ENCODE measurements around the gene MYMK.

Gene MYMK

DNA sequence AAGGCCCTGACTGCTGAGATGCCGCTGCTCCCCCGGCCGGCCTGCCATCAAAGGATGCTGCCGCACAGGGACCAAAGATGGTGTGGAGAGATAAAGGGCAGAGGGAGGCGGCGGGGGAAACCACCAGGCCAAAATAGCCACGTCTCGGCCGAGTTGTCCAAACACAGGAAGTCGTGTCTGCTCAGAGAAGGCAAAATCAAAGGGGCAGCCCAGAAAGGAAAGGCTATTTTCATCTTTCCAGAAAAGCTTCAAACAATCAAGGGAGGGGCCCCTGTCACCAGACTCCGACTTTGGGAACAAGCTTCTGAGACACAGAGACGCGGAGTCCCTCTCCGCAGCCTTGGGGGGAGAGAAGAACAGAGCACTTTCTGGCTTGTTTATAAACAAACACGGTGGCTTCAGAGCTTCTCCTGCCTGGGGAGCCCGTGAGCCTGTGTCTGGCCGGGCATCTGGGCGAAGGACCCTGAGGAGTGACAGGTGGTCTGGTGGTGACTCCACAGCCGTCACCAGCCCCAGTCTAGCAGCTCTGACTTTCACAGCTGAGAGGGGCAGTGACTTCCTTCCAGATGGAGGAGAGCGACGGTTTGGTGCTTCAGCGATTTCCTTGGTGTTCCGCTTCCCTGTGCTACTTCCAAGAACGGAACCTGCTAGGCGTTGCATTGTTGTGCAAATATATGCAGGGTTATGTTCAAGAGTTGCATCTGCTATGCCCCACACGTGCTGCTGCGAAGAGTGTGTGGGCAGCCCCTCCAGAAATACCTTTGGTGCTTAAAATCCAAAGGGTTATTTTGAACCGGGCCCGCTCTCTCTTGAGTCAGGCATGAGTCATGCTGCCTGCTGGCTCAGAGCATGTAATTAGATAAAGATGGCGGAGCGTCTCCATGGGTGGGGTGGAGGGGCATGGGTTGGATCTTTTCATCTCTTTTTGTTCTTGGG lies 33.7 kb upstream of the MYMK start:
- DNase-seq (ENCODE audit: low read depth), result peak; percentile 43

DNA sequence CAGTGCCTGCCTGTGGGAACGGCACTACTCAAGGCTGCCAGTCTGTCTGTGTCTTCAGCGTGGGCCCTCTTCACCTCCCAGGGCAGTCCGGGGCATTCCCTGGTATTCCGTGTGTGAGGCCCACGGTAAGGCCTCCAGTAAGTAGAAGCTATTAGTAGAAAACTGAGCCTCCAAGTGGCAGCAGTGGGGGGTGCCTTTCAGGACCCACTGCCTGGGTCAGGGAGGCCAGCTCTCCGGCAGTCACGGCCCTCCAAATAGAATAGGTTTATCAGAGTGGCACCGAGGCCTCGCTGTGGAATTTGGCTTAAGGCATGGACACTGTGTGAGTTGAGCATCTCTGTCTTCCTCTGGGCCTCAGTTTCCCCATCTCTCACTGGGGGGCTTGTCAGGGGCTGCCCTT lies 32.8 kb upstream of the MYMK start:
- no peak for DNase-seq (ENCODE audit: low read depth)

DNA sequence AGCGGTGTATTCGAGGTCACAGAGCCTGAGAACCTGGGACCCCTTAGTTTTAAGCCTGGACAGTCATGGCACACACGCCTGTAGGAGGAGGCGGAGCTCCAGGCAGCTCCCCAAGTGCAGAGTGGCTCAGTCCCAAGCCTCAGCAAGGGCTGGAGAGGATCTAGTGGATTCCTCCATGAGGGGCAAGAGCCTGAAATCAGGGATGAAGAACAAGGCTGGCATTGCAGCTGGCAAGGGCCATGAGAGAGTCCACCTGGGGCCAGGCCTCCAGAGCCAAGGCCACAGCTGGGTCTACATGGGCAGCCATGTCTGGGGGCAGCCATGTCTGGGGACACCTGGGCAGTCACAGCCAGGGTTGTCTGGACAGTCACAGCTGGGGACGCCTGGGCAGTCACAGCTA lies 31.6 kb upstream of the MYMK start:
- DNase-seq (ENCODE audit: low read depth), result no peak

DNA sequence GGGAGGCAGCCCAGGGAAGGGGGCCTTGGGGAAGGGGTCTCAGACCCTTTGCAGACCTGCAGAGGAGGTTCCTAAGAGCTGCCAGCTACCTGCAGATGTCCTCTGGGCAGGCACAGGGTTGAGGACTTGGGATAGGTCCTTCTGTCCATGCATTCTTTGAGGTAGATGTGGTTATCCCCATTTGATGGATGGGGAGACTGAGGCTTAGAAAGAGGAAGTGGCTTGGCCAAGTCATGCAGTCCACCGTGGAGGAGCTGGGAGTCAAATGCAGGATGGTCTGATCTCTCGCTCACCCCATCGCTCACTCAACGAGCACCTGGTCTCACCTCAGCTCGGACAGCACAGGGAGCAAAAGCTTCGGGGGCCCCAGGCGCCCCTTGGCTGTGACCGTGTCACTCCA lies 30.0 kb upstream of the MYMK start:
- DNase-seq (ENCODE audit: low read depth), result no peak

DNA sequence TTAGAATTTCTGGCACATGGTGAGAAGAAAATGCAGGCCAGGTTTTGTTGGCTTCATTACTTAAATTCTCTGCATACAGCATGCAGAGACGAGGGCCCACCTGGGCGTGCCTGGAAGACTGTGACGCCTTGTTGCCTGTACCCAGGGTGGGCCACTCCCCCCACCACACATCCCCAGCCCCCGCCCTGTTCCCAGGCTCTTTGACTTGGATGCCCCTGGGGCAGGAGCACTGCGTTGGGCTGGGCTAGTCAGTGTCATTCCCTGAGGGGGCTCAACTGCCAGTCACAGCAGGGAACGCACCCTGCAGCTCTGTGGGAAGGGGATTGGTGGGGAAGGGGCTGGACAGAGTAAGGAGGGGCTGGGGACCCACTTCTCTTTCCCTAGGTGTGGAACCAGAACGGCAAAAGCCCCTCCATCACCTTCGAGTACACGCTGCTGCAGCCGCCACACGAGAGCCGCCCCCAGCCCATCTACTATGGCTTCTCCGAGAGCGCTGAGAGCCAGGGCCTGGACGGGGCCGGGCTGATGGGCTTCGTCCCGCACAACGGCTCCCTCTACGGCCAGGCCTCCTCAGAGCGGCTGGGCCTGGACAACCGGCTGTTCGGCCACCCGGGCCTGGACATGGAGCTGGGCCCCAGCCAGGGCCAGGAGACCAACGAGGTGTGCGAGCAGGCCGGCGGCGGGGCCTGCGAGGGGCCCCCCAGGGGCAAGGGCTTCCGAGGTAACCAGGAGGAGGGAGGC lies 29.4 kb upstream of the MYMK start:
- no peak for DNase-seq (ENCODE audit: low read depth)

DNA sequence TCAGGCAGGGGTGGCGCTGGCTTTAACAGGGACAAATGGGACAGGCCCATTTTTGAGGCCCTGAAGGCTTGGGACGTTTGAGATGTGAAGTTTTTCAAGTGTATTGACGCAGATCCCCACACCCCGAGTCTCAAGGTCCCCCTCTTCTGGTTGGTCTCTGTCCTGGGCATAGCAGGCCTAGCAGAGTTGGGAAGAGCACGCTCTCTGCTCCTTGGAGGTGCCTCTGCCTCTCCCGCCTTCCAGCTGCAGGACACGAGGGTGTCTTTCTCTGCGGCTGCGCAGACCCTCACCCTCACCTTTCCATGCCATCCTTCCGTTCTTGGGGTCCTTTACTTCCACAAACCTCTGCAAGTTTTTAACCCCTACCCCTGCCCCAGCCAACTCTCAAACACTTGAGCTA lies 28.4 kb upstream of the MYMK start:
- DNase-seq (ENCODE audit: low read depth), result no peak

DNA sequence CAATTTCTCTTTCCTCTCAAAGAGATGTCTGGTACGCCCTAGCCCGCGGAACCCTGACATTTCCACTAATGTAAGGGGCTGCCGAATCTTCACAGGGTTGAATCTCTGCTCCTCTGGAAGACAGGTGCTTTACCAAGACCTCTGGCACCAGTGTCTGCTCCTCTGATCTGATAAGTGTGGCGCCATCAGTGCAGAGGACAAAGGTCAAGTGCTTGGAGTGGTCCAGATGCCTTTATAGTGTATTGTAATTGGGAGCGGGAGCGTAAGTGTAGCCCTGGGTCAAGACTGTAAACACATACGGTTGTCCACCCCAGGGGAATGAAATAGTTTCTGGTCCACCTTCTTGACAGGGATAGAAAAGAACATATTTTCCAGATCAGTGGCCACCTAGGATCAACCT lies 27.5 kb upstream of the MYMK start:
- DNase-seq (ENCODE audit: low read depth), result no peak

DNA sequence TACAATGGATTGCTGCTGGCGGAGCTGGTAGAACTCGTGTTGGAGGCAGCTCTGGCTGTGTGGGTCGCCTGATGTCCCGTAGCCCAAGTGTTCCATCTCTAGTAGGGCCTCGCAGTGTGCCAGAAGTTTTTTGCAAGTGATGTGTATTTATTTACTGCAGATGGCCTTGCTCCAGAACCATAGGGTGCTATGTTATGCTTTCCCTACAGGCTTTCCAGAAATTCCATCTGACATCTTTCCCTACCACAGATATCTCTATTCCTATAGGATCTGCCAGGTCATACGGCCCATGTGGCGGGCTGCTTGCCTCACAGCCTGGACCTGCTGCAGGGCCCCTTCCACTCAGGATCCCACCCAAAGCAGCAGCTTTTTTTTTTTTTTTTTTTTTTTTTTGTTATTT lies 26.7 kb upstream of the MYMK start:
- no peak for DNase-seq (ENCODE audit: low read depth)

DNA sequence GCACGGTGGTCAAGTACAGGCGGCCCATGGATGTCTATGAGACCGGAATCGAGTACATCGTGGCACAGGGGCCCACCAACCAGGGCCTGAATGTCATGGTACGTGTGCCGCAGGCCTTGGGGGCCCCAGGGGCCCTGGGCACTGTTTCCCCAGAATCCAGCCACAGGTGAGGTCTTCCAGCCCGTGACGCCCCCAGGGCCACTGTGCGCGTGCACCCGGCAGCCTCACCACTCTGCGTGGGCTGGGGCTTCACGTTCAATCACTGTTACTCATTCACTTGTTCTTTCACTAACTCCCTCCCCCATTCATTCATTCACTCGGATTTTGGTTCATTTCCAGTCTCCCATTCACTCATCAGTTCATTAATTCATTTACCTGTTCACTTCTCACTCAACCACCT lies 22.4 kb upstream of the MYMK start:
- DNase-seq (ENCODE audit: low read depth), result no peak

DNA sequence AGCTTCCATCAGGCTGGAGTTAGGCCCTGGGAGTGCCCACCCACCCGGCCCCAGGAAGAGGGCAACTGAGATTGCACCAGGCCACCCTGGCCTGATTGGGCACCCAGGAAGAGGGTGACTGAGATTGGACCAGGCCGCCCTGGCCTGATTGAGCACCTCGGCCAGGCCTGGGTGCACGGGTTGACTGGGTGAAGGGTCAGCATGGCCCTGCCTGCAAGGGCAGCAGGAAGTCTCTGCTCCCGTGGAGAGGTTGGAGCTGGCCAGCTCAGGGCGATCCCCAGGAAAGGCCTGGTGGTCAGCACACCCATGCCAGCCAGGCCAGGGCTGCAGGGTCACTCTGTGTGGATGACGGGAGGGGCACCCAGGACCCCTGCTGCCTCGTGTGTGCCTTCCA lies 21.5 kb upstream of the MYMK start:
- no peak for DNase-seq (ENCODE audit: low read depth)

DNA sequence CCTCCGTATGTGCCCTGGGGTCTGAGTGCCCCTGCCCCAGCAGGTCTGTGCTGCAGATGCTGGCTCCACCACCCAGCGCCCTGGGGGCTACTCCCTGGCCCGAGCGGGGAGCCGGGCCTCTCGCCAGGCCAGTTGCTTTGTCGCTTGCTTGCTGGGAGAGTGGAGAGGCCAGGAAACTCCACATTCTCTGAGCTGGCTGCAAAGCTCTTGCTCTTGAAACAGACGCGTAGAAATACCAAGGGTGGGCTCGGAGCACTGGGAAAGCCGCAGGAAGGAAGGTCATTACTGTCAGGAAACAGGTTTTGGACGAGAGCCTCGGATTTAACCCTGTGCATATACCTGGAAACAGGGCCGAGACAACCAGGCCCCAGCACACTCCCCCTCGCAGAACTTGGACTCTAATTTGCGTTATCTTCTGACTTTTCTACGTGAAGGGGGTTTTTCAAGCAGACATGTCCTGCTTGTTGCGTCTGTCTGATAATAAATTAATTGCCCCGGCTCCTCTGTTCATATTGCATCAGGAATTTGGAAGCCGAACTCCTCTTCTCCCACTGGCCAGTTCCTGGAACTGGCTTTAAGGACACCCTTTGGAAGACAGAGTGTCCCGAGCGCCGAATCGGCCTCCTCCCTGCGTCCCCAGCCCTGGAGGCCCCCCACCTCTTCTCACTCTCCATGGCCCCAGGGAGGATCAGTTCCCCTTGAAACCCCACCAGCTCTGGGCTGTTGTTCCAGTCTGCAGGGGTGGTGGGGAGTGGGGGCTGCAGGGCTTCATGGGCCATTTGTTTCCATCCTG lies 20.9 kb upstream of the MYMK start:
- DNase-seq (ENCODE audit: low read depth), result no peak

DNA sequence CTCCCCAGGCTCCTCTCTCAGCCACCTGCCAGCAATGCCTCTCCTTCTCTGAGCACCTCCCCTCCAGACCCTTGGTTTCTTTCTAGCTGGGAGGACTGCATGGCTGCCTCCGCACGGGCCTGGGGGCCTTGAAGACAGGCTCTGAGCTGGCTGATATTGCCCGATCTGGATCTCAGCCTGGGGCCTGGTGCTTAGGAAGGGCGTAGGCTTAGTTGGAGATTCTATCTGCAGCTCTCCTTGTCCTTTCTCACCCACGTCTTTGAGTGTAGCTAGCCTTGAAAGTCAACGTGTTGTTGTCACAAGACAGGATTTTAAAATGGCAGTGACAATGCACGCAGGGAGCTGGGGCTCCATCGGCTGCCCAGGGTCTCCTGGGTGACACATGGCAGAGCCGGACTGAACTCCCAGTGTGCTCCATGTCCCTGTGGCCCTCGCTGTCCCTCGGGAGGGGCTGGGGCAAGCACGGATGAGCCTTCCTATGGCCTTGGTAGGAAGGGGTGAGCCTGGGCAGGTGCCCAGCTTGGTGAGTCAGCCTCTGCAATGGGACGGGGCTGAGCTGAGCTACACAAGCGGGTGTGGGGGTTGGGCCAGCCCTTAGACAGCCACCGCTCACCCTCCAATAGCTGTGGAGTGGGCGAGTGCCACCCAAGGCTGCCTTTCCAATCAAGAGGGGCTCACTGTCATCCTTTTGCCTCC lies 19.2 kb upstream of the MYMK start:
- no peak for DNase-seq (ENCODE audit: low read depth)

DNA sequence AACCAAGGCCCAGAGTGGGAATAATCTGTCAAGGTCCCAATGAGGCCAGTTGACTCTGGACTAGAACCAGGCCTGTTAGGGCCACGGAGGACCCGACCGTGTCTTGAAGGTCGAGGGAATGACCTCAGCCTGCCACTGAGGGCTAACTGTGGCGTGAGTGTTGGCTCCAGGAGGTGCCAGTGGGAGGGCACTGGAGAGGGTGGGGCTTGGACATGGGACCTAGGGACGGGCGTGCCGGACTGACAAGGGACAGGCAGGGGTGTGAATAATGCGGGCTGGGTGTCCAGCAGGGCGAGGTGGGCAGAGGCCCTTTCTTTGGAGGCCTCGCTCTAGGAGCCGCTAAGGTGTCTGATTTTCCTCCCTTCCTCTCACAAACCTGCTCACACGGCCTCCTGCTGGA lies 17.2 kb upstream of the MYMK start:
- DNase-seq (ENCODE audit: low read depth), result no peak

DNA sequence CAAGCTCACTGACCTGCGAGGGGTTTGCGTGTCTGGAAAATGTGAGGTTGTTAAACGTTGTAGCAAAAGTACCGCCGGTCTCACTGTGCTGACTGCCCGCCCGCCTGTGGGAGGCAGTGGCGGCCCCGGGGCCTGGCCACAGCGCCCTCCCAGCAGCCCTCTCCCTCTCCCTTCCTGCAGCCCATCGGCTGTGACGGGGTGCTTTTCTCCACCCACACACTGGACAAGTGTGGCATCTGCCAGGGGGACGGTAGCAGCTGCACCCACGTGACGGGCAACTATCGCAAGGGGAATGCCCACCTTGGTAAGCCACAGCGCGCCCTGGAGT lies 15.9 kb upstream of the MYMK start:
- no peak for DNase-seq (ENCODE audit: low read depth)

DNA sequence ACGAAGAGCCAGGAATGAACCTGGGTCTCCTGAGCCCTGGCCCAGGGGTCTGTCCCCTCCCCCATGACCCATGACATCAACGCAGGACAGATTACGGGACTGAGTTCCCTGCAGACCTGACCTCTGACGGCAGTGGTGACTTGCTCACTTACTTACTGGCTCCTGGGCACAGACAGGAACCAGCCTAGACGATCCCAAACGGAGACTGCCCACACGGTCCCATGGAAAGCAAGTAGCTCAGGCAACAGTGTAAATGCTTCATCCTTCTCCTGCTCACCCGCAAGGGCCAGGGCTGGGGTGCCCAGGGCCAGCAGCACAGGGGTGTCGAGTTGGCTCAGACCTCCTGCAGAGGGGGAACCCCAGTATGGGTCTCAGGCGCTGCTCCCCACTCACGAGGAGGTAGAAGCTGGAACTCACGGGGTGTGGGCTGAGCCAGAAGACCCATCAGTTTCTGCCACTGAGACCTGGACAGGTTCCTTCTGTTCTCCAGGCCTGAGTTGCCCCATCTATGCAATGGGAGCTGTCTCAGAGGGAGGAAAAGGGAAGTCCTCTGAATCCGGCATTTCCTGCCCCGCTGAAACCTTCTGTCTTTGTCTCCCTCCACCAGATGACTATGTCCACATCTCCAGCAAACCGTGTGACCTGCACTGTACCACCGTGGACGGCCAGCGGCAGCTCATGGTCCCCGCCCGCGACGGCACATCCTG lies 15.4 kb upstream of the MYMK start:
- no peak for DNase-seq (ENCODE audit: low read depth)

DNA sequence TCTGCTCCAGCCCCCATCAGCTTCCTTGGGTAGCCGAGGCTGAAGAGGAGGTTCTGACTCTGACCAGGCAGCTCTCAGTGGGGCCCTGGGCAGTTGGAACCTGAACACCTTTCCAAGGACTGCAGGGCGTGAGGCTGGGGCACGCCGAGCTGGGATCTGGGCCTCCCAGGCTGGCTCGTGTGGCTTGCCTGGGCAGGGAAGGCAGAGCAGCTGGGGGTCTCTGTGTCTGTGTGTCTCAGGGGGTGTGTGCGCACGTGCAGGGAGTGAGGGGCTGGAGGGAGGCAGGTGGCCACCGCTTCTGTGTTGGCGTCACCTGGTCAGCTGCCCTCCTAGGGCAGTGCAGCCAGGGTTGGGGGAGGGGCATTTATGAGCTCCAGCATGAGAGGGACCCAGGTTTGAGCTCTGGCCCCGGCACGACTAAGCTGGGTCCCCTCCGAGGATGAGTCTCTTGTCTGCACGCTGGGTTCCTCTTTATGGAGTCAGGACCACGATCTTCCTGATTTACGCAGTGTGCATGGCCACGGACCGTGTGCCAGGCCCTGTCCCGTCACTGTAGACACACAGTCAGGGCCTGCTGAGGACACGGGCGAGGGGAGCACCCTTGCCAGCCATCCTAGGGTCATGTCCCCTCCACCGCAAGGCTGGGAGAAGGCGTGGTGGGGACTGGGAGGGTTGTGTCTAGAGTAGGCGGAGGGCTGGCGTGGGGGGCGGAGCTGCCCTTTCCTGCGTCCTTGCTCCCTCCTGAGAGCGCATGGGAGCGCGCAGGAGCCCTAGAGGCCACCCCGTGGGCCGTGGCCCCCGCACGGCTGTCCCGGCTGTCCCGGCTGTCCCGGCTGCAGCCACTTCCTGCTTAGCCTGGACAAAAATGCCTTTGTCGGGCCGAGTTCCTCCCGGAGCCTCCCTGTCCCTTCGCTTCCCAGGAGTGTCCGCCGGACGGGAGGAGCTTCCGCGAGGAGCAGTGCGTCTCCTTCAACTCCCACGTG lies 14.4 kb upstream of the MYMK start:
- DNase-seq (ENCODE audit: low read depth), result no peak

DNA sequence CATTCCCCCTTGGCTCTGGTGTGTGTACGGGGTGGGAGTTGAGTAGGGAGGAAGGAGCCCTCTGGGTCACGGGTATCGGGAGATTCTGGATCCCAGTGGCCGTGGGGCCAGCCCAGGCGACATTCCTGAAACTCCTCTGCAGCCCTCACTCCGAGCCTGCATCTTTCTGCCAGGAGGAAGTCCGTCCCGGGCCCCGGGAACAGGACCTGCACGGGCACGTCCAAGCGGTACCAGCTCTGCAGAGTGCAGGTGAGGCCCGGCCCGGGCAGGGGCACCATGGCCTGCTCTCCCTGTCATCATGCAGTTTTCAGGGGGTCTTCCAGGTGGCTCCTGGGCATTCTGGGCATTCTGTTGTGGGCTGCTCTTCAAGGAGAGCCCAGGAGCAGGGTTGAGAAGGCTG lies 13.4 kb upstream of the MYMK start:
- no peak for DNase-seq (ENCODE audit: low read depth)

DNA sequence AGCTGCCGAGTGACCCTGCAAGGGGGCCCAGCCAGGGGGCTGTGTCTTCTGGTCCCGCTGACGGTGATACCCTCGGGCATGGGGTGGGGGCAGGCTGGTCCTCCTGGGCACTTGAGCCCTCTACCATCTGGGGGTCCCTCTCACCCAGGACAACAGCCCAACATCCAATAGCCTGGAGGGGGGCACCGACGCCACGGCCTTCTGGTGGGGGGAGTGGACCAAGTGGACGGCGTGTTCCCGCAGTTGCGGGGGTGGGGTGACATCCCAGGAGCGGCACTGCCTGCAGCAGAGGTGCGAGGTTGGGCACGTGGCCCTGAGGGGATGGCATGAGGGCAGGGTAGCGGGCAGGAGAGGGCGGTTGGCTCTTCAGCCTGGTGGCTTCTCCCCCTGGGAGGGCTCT lies 12.5 kb upstream of the MYMK start:
- no peak for DNase-seq (ENCODE audit: low read depth)

DNA sequence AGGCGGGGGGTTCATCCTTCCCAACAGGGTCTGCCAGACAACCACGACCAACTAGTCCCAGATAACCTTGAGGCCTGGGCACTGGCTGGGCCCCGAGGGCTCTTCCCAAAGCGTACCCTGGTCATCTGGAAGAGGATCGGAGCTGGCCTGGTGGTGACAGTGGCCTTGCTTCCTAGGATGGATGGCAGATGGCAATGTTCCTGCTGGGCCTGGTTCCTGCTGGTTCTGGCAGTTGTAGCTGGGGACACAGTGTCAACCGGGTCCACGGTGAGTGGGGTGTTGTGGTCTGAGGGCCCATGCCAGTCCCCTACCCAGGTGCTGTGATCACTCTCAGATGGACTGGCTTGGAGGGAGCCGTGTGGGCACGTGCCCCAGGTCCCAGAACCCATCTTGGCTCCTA lies 11.8 kb upstream of the MYMK start:
- no peak for DNase-seq (ENCODE audit: low read depth)

DNA sequence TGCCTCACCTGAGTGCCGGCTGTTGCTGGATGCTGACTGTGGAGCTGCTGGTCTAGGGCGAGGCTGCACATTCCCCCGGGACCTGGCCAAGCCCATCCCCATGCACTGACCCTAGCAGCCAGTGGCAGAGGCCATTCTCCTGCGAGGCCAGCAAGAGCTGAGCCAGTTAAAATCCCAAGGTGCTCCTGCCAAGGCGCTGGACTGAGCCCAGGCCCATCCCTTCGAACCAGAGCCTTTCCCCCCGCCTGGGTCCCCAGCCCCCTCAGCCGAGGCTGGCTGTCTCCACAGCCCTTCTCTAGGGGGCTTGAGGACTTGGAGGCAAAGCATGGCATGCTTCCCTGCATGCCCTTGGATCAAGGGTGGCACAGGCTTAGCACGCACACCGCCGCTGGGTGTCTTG lies 11.3 kb upstream of the MYMK start:
- DNase-seq (ENCODE audit: low read depth), result no peak

All from fibroblast of gingiva (primary cell).